NCI-H146 (cell line): ENCODE measurements around the gene PRKACA.

Experiments used
- DNase-seq: peaks from one replicate; lab custom pipeline; 2025; lab: John Stamatoyannopoulos, UW

Gene PRKACA

GRCh38 chr19:14116525-14116917, 1.0 kb downstream of the PRKACA start:
- DNase-seq = no peak

GRCh38 chr19:14115756-14116155, 1.8 kb downstream of the PRKACA start:
- DNase-seq = no peak

- DNase-seq = peak; percentile 28
Observed at GRCh38 chr19:14114854-14115253, 2.7 kb downstream of the PRKACA start.

- no peak for DNase-seq
Observed at GRCh38 chr19:14114439-14114838, 3.1 kb downstream of the PRKACA start.

- no peak for DNase-seq
Observed at GRCh38 chr19:14113762-14114414, 3.7 kb downstream of the PRKACA start.

GRCh38 chr19:14112809-14113385, 4.7 kb downstream of the PRKACA start:
- no peak for DNase-seq

- DNase-seq = no peak
Observed at GRCh38 chr19:14112051-14112808, 5.3 kb downstream of the PRKACA start.

GRCh38 chr19:14111486-14111885, 6.1 kb downstream of the PRKACA start:
- no peak for DNase-seq

GRCh38 chr19:14110650-14111049, 6.9 kb downstream of the PRKACA start:
- DNase-seq = no peak

- DNase-seq = no peak
Observed at GRCh38 chr19:14107581-14108461, 9.7 kb downstream of the PRKACA start.

- no peak for DNase-seq
Observed at GRCh38 chr19:14106840-14107239, 10.7 kb downstream of the PRKACA start.

- DNase-seq = no peak
Observed at GRCh38 chr19:14105680-14106079, 11.9 kb downstream of the PRKACA start.

- DNase-seq = no peak
Observed at GRCh38 chr19:14103310-14103709, 14.3 kb downstream of the PRKACA start.

- no peak for DNase-seq
Observed at GRCh38 chr19:14102756-14103155, 14.8 kb downstream of the PRKACA start.

GRCh38 chr19:14102102-14102696, 15.4 kb downstream of the PRKACA start:
- no peak for DNase-seq

- no peak for DNase-seq
Observed at GRCh38 chr19:14101003-14101545, 16.5 kb downstream of the PRKACA start.

GRCh38 chr19:14097532-14098151, 19.9 kb downstream of the PRKACA start:
- DNase-seq = no peak

GRCh38 chr19:14096272-14096992, 21.1 kb downstream of the PRKACA start:
- no peak for DNase-seq

GRCh38 chr19:14094854-14095253, 22.7 kb downstream of the PRKACA start:
- DNase-seq = no peak

GRCh38 chr19:14093117-14093823, 24.3 kb downstream of the PRKACA start:
- no peak for DNase-seq
